Right lobe of liver (tissue), 6 donors: ENCODE data around the gene CLIP4. TPM values are rescaled to one million over a fixed set of nuclear protein-coding genes. Genes with fewer than 3 reads are reported as not detected.

ENCODE experiments used
- ATAC-seq, 4 donors: fragments of 200-7000 bp; cut with Tn5 transposase; one replicate each; pipeline ENCODE4 v1.9.1; 2020; ENCODE audit warnings: mild to moderate bottlenecking in 4 of 4, moderate library complexity in 4 of 4
- DNase-seq, 3 donors: peaks; one replicate each; pipeline ENCODE4 v3.0.0-alpha.2; 2020
- H3K27ac ChIP-seq, 3 donors: fragments of 200-600 bp; one replicate each; pipeline ENCODE4 v1.8.0; 2022
- H3K27me3 ChIP-seq, 2 donors: fragments of 200-600 bp; one replicate each; pipeline ENCODE4 v1.8.0; 2022
- H3K36me3 ChIP-seq, 4 donors: fragments of 200-600 bp; sonication (generic) in 1 of 4; one replicate each; pipeline versions ENCODE4 v1.5.1 to v1.8.0; 2017 to 2022; ENCODE audit warnings: control low read depth in 1 of 4
- H3K4me1 ChIP-seq, 4 donors: fragments of 200-600 bp; sonication (generic) in 1 of 4; one replicate each; pipeline versions ENCODE4 v1.5.1 to v1.8.0; 2017 to 2022; ENCODE audit warnings: control low read depth in 1 of 4
- H3K4me3 ChIP-seq, 3 donors: fragments of 200-600 bp; one replicate each; pipeline ENCODE4 v1.8.0; 2022
- H3K9me3 ChIP-seq, 4 donors: fragments of 200-600 bp; sonication (generic) in 1 of 4; one replicate each; pipeline versions ENCODE4 v1.5.1 to v1.8.0; 2017 to 2022; ENCODE audit warnings: control low read depth in 1 of 4
- CTCF ChIP-seq, 4 donors: fragments of 200-600 bp in 3 of 4; fragments of 450-650 bp in 1 of 4; IDR thresholded peaks; one replicate each; pipeline versions ENCODE4 v1.5.1 to v1.8.0; 2016 to 2022; ENCODE audit warnings: antibody characterized with exemption in 4 of 4, mild to moderate bottlenecking in 2 of 4
- POLR2A ChIP-seq: fragments of 450-650 bp; IDR thresholded peaks from one replicate; pipeline ENCODE4 v1.6.1; 2017; ENCODE audit warnings: antibody characterized with exemption, mild to moderate bottlenecking
- WGBS: methylation state at CpG from one replicate; pipeline ENCODE4 v1.1.6; 2018; ENCODE audit warnings: low coverage, low lambda C conversion rate; ENCODE audit not compliant: insufficient coverage; ENCODE audit errors: missing lambda C conversion rate; 5-methylcytosine and 5-hydroxymethylcytosine counted together
- intact Hi-C, 2 donors: fragments of 100-400 bp; cut with DNase I; formaldehyde crosslinking; loops; one replicate each; pipeline versions ENCODE4 v1.11.2 to v1.14.1; 2022
- total RNA-seq, 6 experiments: library from RNA; depleted of rRNA in 2 of 6; stranded (reverse); fragments of >200 nt in 2 of 6; fragmentation: NEBNext Ultra II Directional in 3 of 6; extraction: Animal tissue kit (Norgen Biotek cat#: 25700) in 3 of 6; gene quantifications; one replicate each; pipeline versions ENCODE4 v1.1.0 to v1.2.4, GENCODE V29; 2016 to 2023
- donor health status: DM: no; HTN: yes; CAD: no.
- donor health status: DM: no; HTN: no; CAD: no.
- donor health status: DM: no; HTN: no; CAD: no.
- donor health status: DM: no; HTN: yes; CAD: no.
- donor health status: DM: no; HTN: yes; CAD: no.

Gene CLIP4
- total RNA-seq, 6 experiments from 2014 or later = 2.7 to 7.3 (median 5.3) TPM

- intact Hi-C loops = no loop called here
- H3K4me1 ChIP-seq = no peaks in the 10 kb centered on the region
- ATAC-seq (no peak), DNase-seq (peak in 1 of 3 donors; percentile 10)
- 49% methylated on average over 5 of the region's 9 CpGs for WGBS
- H3K27me3 ChIP-seq = no peaks in the 10 kb centered on the region
- no peaks in the 10 kb centered on the region for H3K9me3 ChIP-seq
- TF ChIP-seq POLR2A (no peak), CTCF (IDR thresholded peaks at IDR 0.05) (no peak)
- no peaks in the 10 kb centered on the region for H3K36me3 ChIP-seq
- no peak overlapping the region for H3K27ac ChIP-seq
- no peak overlapping the region for H3K4me3 ChIP-seq
These were observed 98.7 kb downstream of the CLIP4 start for GRCh38 chr2:29213888-29214291.

GRCh38 chr2:29215073-29215472 lies 99.9 kb downstream of the CLIP4 start:
- ATAC-seq = no peak
- Histone ChIP-seq H3K36me3 (no peaks in the 10 kb centered on the region), H3K27ac (no peak overlapping the region), H3K27me3 (no peaks in the 10 kb centered on the region), H3K9me3 (no peaks in the 10 kb centered on the region), H3K4me1 (no peaks in the 10 kb centered on the region), H3K4me3 (no peak overlapping the region)
- WGBS = 70% methylated on average over 2 of the region's 5 CpGs
- TF ChIP-seq CTCF (IDR thresholded peaks at IDR 0.05) = no peak
- no peak for TF ChIP-seq POLR2A
- intact Hi-C loops = no loop called here
- DNase-seq = no peak

GRCh38 chr2:29215739-29216608 lies 100.8 kb downstream of the CLIP4 start:
- TF ChIP-seq CTCF (IDR thresholded peaks at IDR 0.05) (no peak), POLR2A (no peak)
- Histone ChIP-seq H3K4me3 (no peak overlapping the region), H3K27ac (no peak overlapping the region), H3K27me3 (no peaks in the 10 kb centered on the region), H3K9me3 (no peaks in the 10 kb centered on the region), H3K36me3 (no peaks in the 10 kb centered on the region), H3K4me1 (no peaks in the 10 kb centered on the region)
- ATAC-seq (no peak), DNase-seq (no peak)
- WGBS = 87% methylated on average over 12 of the region's 20 CpGs
- intact Hi-C loops = no loop called here

GRCh38 chr2:29216609-29216909 lies 101.3 kb downstream of the CLIP4 start:
- no peaks in the 10 kb centered on the region for H3K36me3 ChIP-seq
- ATAC-seq = no peak
- 89% methylated on average over 5 of the region's 5 CpGs for WGBS
- DNase-seq = no peak
- H3K27me3 ChIP-seq = no peaks in the 10 kb centered on the region
- no peak overlapping the region for H3K27ac ChIP-seq
- H3K9me3 ChIP-seq = no peaks in the 10 kb centered on the region
- no peaks in the 10 kb centered on the region for H3K4me1 ChIP-seq
- no peak for TF ChIP-seq POLR2A
- TF ChIP-seq CTCF (IDR thresholded peaks at IDR 0.05) = no peak
- intact Hi-C loops = no loop called here
- H3K4me3 ChIP-seq = no peak overlapping the region
